B cell (primary cell): ENCODE results near the gene TMEM42. TPM values are rescaled to one million over a fixed set of nuclear protein-coding genes. Genes with fewer than 3 reads are reported as not detected.

Source experiments
- ATAC-seq: fragments of 200-7000 bp; cut with Tn5 transposase; one replicate; pipeline ENCODE4 v1.10.0; 2021; ENCODE audit warnings: low read depth, mild to moderate bottlenecking, moderate number of reproducible peaks, moderate library complexity
- CTCF ChIA-PET: fragments of 350-600 bp; sonication (Branson Sonifier 250); formaldehyde crosslinking; loops from one replicate; lab custom pipeline; 2021; ENCODE audit warnings: antibody characterized with exemption, inconsistent platforms; lab: Charles Lee
- POLR2A ChIA-PET: fragments of 350-600 bp; sonication (Branson Sonifier 250); formaldehyde crosslinking; loops from one replicate; lab custom pipeline; 2021; ENCODE audit warnings: antibody characterized with exemption; lab: Charles Lee
- DNase-seq: peaks from one replicate; pipeline ENCODE4 v3.0.0; 2013
- H2AFZ ChIP-seq: 2 replicates; pipeline ENCODE4 v1.6.1; 2012; ENCODE audit warnings: mild to moderate bottlenecking, low read depth, low read length; ENCODE audit not compliant: insufficient read depth, poor library complexity, severe bottlenecking
- H3K27ac ChIP-seq, 2 donors: 1 replicate in 1 of 2; 2 replicates in 1 of 2; pipeline ENCODE4 v1.5.1; 2012 to 2013; ENCODE audit warnings: low read length in 2 of 2, mild to moderate bottlenecking in 2 of 2, moderate library complexity in 1 of 2
- H3K27me3 ChIP-seq, 4 experiments: fragments of 200-600 bp in 1 of 4; sonication (generic) in 1 of 4; replicated peaks in 1 of 4; 1 replicate in 2 of 4; 2 replicates in 2 of 4; pipeline versions ENCODE4 v1.6.1 to v1.7.0; 2013 to 2016; ENCODE audit warnings: low read length in 3 of 4, mild to moderate bottlenecking in 2 of 4, mixed read lengths in 1 of 4, moderate library complexity in 1 of 4; ENCODE audit not compliant: insufficient read depth in 4 of 4, control insufficient read depth in 3 of 4; ENCODE audit errors: control extremely low read depth in 1 of 4
- H3K36me3 ChIP-seq, 2 experiments: replicated peaks in 1 of 2; 1 replicate in 1 of 2; 2 replicates in 1 of 2; pipeline versions ENCODE4 v1.6.1 to v1.7.1; 2013; ENCODE audit warnings: low read length in 1 of 2; ENCODE audit not compliant: insufficient read depth in 2 of 2, control insufficient read depth in 1 of 2; ENCODE audit errors: control extremely low read depth in 1 of 2, extremely low read depth in 1 of 2
- H3K4me1 ChIP-seq, 2 donors: fragments of 200-600 bp in 1 of 2; sonication (generic) in 1 of 2; 1 replicate in 1 of 2; 2 replicates in 1 of 2; pipeline versions ENCODE4 v1.5.1 to v1.6.1; 2013 to 2017; ENCODE audit warnings: low read length in 2 of 2; ENCODE audit not compliant: control insufficient read depth in 2 of 2, insufficient read depth in 2 of 2
- H3K4me2 ChIP-seq: replicated peaks from 2 replicates; pipeline ENCODE3; 2012; ENCODE audit warnings: mild to moderate bottlenecking, low read depth, low read length; ENCODE audit not compliant: poor library complexity, severe bottlenecking
- H3K4me3 ChIP-seq, 5 experiments: fragments of 200-600 bp in 1 of 5; sonication (generic) in 1 of 5; 1 replicate in 3 of 5; 2 replicates in 2 of 5; pipeline versions ENCODE4 v1.5.1 to v1.7.0; 2011 to 2016; ENCODE audit warnings: low read length in 4 of 5, mild to moderate bottlenecking in 4 of 5, low read depth in 2 of 5, control low read depth in 1 of 5, moderate library complexity in 1 of 5; ENCODE audit not compliant: insufficient read depth in 1 of 5; ENCODE audit errors: control extremely low read depth in 1 of 5, extremely low read depth in 1 of 5
- H3K79me2 ChIP-seq: fragments of 200-600 bp; sonication (generic); one replicate; pipeline ENCODE4 v1.6.0; 2016; ENCODE audit warnings: low read length; ENCODE audit not compliant: control insufficient read depth, insufficient read depth
- H3K9ac ChIP-seq: fragments of 200-600 bp; sonication (generic); 2 replicates; pipeline ENCODE4 v1.6.1; 2017; ENCODE audit warnings: mild to moderate bottlenecking, low read length, moderate library complexity
- H3K9me3 ChIP-seq, 3 donors: one replicate each; pipeline versions ENCODE4 v1.6.1 to v1.7.1; 2013; ENCODE audit warnings: low read length in 2 of 3; ENCODE audit not compliant: control insufficient read depth in 2 of 3, insufficient read depth in 1 of 3; ENCODE audit errors: control extremely low read depth in 1 of 3
- H4K20me1 ChIP-seq: 2 replicates; pipeline ENCODE4 v1.6.0; 2012; ENCODE audit warnings: mild to moderate bottlenecking, low read length; ENCODE audit not compliant: insufficient read depth, control insufficient read depth, poor library complexity, severe bottlenecking
- H3K27ac Mint-ChIP-seq: one replicate; pipeline ENCODE4 v1.8.0; 2021; ENCODE audit warnings: mixed read lengths
- H3K27me3 Mint-ChIP-seq: one replicate; pipeline ENCODE4 v1.8.0; 2021; ENCODE audit warnings: mixed read lengths
- H3K4me1 Mint-ChIP-seq: one replicate; pipeline ENCODE4 v1.8.0; 2021; ENCODE audit warnings: mixed read lengths
- H3K4me3 Mint-ChIP-seq: one replicate; pipeline ENCODE4 v1.8.0; 2021; ENCODE audit warnings: mixed read lengths
- H3K9me3 Mint-ChIP-seq: one replicate; pipeline ENCODE4 v1.8.0; 2022; ENCODE audit warnings: mixed read lengths; ENCODE audit not compliant: insufficient read depth
- CTCF ChIP-seq: fragments of 200-600 bp; IDR thresholded peaks from one replicate; pipeline ENCODE4 v1.8.0; 2022; ENCODE audit warnings: antibody characterized with exemption, mild to moderate bottlenecking
- EZH2 ChIP-seq: IDR thresholded peaks from 2 replicates; pipeline ENCODE4 v1.6.1; 2012; ENCODE audit warnings: borderline replicate concordance, low read depth, mild to moderate bottlenecking, moderate library complexity, low read length; ENCODE audit not compliant: insufficient read depth, poor library complexity, severe bottlenecking
- WGBS: methylation state at CpG from one replicate; pipeline ENCODE4 v1.1.5; 2013; ENCODE audit warnings: missing lambda C conversion rate; ENCODE audit not compliant: insufficient coverage; 5-methylcytosine and 5-hydroxymethylcytosine counted together
- intact Hi-C: fragments of 100-400 bp; cut with micrococcal nuclease; formaldehyde crosslinking; loops from one replicate; pipeline ENCODE4 v1.10.0; 2022
- polyA plus RNA-seq: library from polyadenylated mRNA; depleted of rRNA; stranded (reverse); fragments of >200 nt; gene quantifications from 2 replicates; pipeline ENCODE4 v1.2.3, GENCODE V29; 2012
- total RNA-seq, 2 donors: library from RNA; stranded (reverse); fragments of 120-200 nt in 1 of 2; gene quantifications; 1 replicate in 1 of 2; 2 replicates in 1 of 2; pipeline versions ENCODE4 v1.2.3 to v1.2.4, GENCODE V29; 2013 to 2022

TMEM42 gene
- total and polyA plus RNA-seq, 2 donors (not counting 1 experiment from before 2014, with no cell fraction given), result 22.6 to 32.4 TPM

GRCh38 chr3:44875596-44875995 is 13.9 kb downstream of the TMEM42 start:
- no peak overlapping the region for H3K4me2 ChIP-seq
- H3K36me3 ChIP-seq, result no peaks in the 10 kb centered on the region
- no peaks in the 10 kb centered on the region for H3K4me1 ChIP-seq
- no peaks in the 10 kb centered on the region for H3K79me2 ChIP-seq
- DNase-seq, result no peak
- no peaks in the 10 kb centered on the region for H3K4me1 Mint-ChIP-seq
- ATAC-seq, result no peak
- H3K27me3 ChIP-seq, result no peaks in the 10 kb centered on the region
- H3K4me3 ChIP-seq, result no peak overlapping the region
- CTCF ChIA-PET, result interaction anchor here (0.6 kb wide), 1 partner anchor 9 kb away, joined by 3 read pairs; no protein-coding TSS in a partner anchor
- POLR2A ChIA-PET, result no interaction called here
- no peaks in the 10 kb centered on the region for H3K9me3 Mint-ChIP-seq
- H2AFZ ChIP-seq, result no peak overlapping the region
- no peak overlapping the region for H3K27ac Mint-ChIP-seq
- intact Hi-C loops, result no loop called here
- WGBS, result 93% methylated on average over 2 of the region's 3 CpGs
- H3K27ac ChIP-seq, result no peak overlapping the region
- no peak overlapping the region for H3K4me3 Mint-ChIP-seq
- no peaks in the 10 kb centered on the region for H3K27me3 Mint-ChIP-seq
- H3K9me3 ChIP-seq, result no peaks in the 10 kb centered on the region
- TF ChIP-seq EZH2, result no peak
- no peak for TF ChIP-seq CTCF
- H4K20me1 ChIP-seq, result no peaks in the 10 kb centered on the region
- no peak overlapping the region for H3K9ac ChIP-seq

- POLR2A ChIA-PET, result no interaction called here
- CTCF ChIA-PET, result no interaction called here
Measured at GRCh38 chr3:44877333-44877732, 15.6 kb downstream of the TMEM42 start.

More at GRCh38 chr3:44877333-44877732, 15.6 kb downstream of the TMEM42 start:
- Mint-ChIP-seq H3K27me3 (peaks cover 3% of the 10 kb centered on the region), H3K4me3 (no peak overlapping the region), H3K27ac (no peak overlapping the region), H3K4me1 (no peaks in the 10 kb centered on the region), H3K9me3 (no peaks in the 10 kb centered on the region)
- H3K4me2 ChIP-seq, result no peak overlapping the region
- no peak for DNase-seq
- H3K79me2 ChIP-seq, result no peaks in the 10 kb centered on the region
- WGBS, result no CpG with 5 or more reads among the region's 3 CpGs
- no peaks in the 10 kb centered on the region for H3K9me3 ChIP-seq
- TF ChIP-seq CTCF (no peak), EZH2 (no peak)
- intact Hi-C loops, result no loop called here
- no peaks in the 10 kb centered on the region for H3K36me3 ChIP-seq
- no peak overlapping the region for H3K9ac ChIP-seq
- no peak overlapping the region for H2AFZ ChIP-seq
- no peak overlapping the region for H3K27ac ChIP-seq
- no peak overlapping the region for H3K4me3 ChIP-seq
- H3K27me3 ChIP-seq, result peaks cover 0 to 2% (median 0%) of the 10 kb centered on the region in 4 experiments
- no peak for ATAC-seq
- no peaks in the 10 kb centered on the region for H4K20me1 ChIP-seq
- H3K4me1 ChIP-seq, result no peaks in the 10 kb centered on the region
